PC-9 (cell line): ENCODE results near the gene CXCR5.

Source experiments
- CTCF ChIP-seq: fragments of 200-600 bp; sonication (generic); conservative IDR thresholded peaks from 2 replicates; pipeline ENCODE4 v1.6.1; 2017; ENCODE audit warnings: mixed run types, antibody characterized with exemption, mild to moderate bottlenecking, moderate library complexity
- EZH2 ChIP-seq: fragments of 200-600 bp; sonication (generic); IDR thresholded peaks from 2 replicates; pipeline ENCODE4 v1.8.0; 2017; ENCODE audit warnings: antibody characterized with exemption, low read depth

GRCh38 chr11:118853678-118854077 lies 30.0 kb upstream of the CXCR5 start:
- TF ChIP-seq CTCF, result no peak
- TF ChIP-seq EZH2, result no peak
